NCI-H345 treated with DMSO at 0.1 percent for 48 hours (cell line): ENCODE data around the gene GALNT4.

ENCODE experiments used
- DNase-seq: peaks from one replicate; lab custom pipeline; 2025; ENCODE audit not compliant: unreplicated experiment; lab: John Stamatoyannopoulos, UW

Gene GALNT4

GRCh38 chr12:89524541-89525304 is at the start of gene GALNT4:
Gene GALNT4 (minus strand): TSS chr12:89524796. CDS start chr12:89524549, 247 bp downstream.
- peak; percentile 33 for DNase-seq

- no peak for DNase-seq
These were observed 48.6 kb upstream of the GALNT4 start for GRCh38 chr12:89573051-89573810.

- no peak for DNase-seq
These were observed 47.0 kb upstream of the GALNT4 start for GRCh38 chr12:89571491-89572195.

- DNase-seq: no peak
These were observed 43.9 kb upstream of the GALNT4 start for GRCh38 chr12:89568484-89568883.

- no peak for DNase-seq
These were observed 43.2 kb upstream of the GALNT4 start for GRCh38 chr12:89567691-89568239.

GRCh38 chr12:89566615-89567014 is 42.0 kb upstream of the GALNT4 start:
- no peak for DNase-seq

- no peak for DNase-seq
These were observed 40.4 kb upstream of the GALNT4 start for GRCh38 chr12:89565002-89565401.

GRCh38 chr12:89559753-89560152 is 35.2 kb upstream of the GALNT4 start:
- no peak for DNase-seq

GRCh38 chr12:89556976-89557375 is 32.4 kb upstream of the GALNT4 start:
- no peak for DNase-seq

GRCh38 chr12:89552376-89552775 is 27.8 kb upstream of the GALNT4 start:
- DNase-seq: no peak

- no peak for DNase-seq
These were observed 27.2 kb upstream of the GALNT4 start for GRCh38 chr12:89551747-89552146.

- DNase-seq: no peak
These were observed 22.5 kb upstream of the GALNT4 start for GRCh38 chr12:89547101-89547500.

GRCh38 chr12:89546151-89546550 is 21.6 kb upstream of the GALNT4 start:
- DNase-seq: no peak

- DNase-seq: peak; percentile 38
These were observed 20.1 kb upstream of the GALNT4 start for GRCh38 chr12:89544681-89545184.

- DNase-seq: no peak
These were observed 19.4 kb upstream of the GALNT4 start for GRCh38 chr12:89544022-89544421.

- peak; percentile 24 for DNase-seq
These were observed 18.5 kb upstream of the GALNT4 start for GRCh38 chr12:89542912-89543592.

GRCh38 chr12:89542236-89542635 is 17.6 kb upstream of the GALNT4 start:
- DNase-seq: no peak

GRCh38 chr12:89540586-89540985 is 16.0 kb upstream of the GALNT4 start:
- DNase-seq: no peak

- no peak for DNase-seq
These were observed 15.0 kb upstream of the GALNT4 start for GRCh38 chr12:89539426-89540223.

- DNase-seq: no peak
These were observed 14.3 kb upstream of the GALNT4 start for GRCh38 chr12:89538897-89539296.
